GM19035 (cell line): ENCODE results near the gene CDHR2.

Experiments used
- ATAC-seq: cut with Tn5 transposase; IDR thresholded peaks from one replicate; pipeline ENCODE4 v1.9.1; 2021; ENCODE audit not compliant: unreplicated experiment

Gene CDHR2

GRCh38 chr5:176636426-176636825 is 87.3 kb downstream of the CDHR2 start:
- no peak for ATAC-seq

- no peak for ATAC-seq
Observed at GRCh38 chr5:176637556-176637955, 88.4 kb downstream of the CDHR2 start.

- no peak for ATAC-seq
Observed at GRCh38 chr5:176638437-176638836, 89.3 kb downstream of the CDHR2 start.

- no peak for ATAC-seq
Observed at GRCh38 chr5:176639208-176639607, 90.1 kb downstream of the CDHR2 start.

GRCh38 chr5:176639981-176640380 is 90.8 kb downstream of the CDHR2 start:
- no peak for ATAC-seq

GRCh38 chr5:176640616-176641015 is 91.5 kb downstream of the CDHR2 start:
- no peak for ATAC-seq

GRCh38 chr5:176642675-176643490 is 93.7 kb downstream of the CDHR2 start:
- no peak for ATAC-seq

- no peak for ATAC-seq
Observed at GRCh38 chr5:176643491-176644219, 94.5 kb downstream of the CDHR2 start.

GRCh38 chr5:176644294-176644693 is 95.2 kb downstream of the CDHR2 start:
- ATAC-seq, result no peak

GRCh38 chr5:176644878-176645670 is 95.9 kb downstream of the CDHR2 start:
- no peak for ATAC-seq
